NCI-H2171 (cell line): ENCODE data around the gene PKD1L1.

Experiments used
- DNase-seq: peaks from one replicate; lab custom pipeline; 2025; lab: John Stamatoyannopoulos, UW

PKD1L1 gene

DNA sequence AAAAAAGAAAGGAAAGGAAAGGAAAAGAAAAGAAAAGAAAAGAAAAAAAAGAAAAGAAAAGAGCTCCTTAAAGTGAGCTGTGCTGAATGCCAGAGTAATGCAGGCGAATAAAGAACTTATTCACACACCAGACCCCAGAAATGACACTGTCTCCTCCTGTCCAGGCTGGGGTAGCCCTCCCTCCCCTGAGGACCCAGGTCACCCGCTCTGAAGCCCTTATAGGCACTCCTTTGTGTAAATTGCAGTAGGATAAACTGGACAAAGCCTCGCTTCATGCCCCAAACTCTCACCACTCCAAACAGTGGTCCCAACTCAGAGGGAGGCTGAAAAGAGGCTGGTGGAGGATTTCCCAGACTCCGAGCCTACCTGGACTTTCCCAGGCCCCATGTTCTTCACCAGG is 46.3 kb downstream of the PKD1L1 start:
- DNase-seq, result no peak

DNA sequence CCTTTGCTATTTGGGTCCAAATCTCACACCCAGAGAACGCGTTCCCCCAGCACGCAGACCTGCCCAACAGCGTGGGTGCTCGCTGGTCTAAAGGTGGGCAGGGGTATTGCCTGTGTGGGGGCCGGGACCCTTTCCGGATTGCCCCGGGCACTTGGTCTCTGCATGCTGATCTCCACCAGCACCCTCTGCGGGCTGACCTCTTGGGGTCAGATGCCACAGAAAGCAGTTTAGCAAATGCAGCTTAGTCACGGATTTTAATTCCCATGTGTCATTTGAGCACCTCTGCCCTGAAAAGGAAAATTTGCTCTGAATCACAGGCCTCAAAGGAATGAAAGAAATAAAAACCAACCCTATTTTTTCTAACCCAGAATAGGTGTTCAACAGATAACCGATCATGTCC is 46.7 kb downstream of the PKD1L1 start:
- DNase-seq, result no peak

GRCh38 chr7:47897831-47898230 is 50.4 kb downstream of the PKD1L1 start:
- no peak for DNase-seq

GRCh38 chr7:47896809-47897423 is 51.4 kb downstream of the PKD1L1 start:
- DNase-seq, result no peak

GRCh38 chr7:47895026-47895425 is 53.2 kb downstream of the PKD1L1 start:
- DNase-seq, result no peak

DNA sequence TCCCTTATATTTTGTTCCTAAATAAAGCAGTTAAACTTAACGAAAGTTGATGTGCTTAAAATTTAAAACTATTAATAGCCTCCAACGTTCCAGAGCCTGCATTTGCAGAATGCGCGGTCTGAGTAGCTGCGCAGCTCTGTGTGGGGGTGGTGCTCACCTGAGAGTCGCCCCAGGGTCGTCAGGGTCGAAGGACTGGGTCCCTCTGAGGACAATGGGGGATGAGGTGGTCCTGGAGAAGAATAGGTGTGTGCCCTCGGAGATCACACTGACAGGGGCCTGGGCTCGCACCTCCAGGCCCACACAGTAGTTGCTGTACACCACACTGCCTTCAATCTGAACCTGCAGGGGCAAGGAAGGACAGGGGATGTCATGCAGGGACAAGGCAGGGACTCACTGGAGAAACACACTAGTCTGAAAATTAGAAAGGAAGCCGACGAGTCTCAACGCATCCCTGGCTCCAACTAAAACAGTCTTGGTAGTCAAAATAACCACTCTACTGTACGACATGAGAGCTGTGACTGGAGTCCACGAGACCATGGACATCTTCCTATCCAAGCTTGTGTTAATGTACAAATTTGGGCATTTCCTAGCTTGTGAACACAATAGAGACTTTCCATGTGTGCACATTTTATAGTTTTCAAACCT is 54.4 kb downstream of the PKD1L1 start:
- no peak for DNase-seq

- no peak for DNase-seq
Measured at GRCh38 chr7:47893238-47893637, 55.0 kb downstream of the PKD1L1 start.

- no peak for DNase-seq
Measured at GRCh38 chr7:47890606-47891005, 57.7 kb downstream of the PKD1L1 start.

- no peak for DNase-seq
Measured at GRCh38 chr7:47890125-47890524, 58.1 kb downstream of the PKD1L1 start.

- no peak for DNase-seq
Measured at GRCh38 chr7:47889723-47890122, 58.5 kb downstream of the PKD1L1 start.

GRCh38 chr7:47888371-47889265 is 59.6 kb downstream of the PKD1L1 start:
- no peak for DNase-seq

DNA sequence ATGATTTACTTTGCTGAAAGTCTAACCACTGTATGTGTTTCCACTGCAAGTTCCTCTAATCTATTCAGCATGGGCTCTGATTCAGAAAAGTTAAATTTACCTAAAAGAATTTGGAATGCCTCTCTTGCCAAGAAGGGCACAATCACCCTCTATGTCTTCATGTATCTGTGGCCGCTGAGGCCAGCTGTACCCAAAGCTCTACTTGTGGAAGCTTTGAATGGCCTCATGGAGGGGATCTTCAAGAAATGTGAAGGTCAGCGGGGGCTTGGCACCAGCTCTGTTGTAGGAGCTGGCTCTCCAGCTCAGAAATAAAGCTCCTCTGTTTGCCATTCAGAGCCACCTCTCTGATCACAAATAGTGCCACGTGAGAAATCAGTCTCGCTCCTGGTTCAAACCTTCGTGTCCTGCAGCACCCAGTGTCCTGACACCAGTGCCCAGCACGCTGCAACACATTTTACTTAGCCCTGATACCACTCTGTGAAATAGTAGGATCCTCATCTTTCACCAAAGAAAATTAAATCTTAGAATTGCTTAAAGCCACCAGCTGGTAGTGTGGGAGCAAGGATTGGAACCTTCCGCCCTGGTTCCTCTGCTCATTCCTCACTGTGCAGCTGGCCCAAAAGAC is 61.1 kb downstream of the PKD1L1 start:
- DNase-seq, result no peak

DNA sequence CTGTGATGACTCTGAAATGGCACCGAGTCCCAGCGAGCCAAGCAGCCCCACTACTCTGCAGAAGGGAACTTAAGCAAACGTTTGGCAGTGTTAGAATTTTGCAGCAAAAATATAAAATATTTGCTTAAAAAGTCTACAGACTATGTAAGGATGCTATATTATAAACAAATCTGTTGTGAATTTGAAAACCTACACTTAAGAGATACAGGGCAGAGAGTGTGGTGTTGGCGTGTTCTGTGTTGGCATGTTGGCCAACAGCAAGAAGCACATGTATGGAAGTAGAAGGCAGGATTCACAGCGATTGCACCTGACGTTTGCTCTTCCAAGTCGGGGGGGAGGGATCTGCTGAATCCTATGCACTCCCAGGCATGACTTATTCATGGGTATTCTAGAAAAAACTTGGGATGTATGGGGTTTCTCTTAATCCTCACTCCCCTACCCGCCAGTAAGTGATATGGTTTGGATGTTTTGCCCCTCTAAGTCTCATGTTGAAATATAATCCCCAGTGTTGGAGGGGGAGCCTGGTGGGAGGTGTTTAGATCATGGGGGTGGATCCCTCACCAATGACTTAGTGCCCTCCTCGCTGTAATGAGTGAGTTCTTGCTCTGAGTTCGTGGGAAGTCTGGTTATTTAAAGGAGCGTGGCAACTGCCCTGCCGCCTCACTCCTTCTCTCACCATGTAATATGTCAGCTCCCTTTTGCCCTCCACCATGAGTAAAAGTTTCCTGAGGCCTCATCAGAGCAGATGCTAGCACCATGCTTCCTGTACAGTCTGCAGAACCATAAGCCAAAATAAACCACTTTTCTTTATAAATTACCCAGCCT is 62.1 kb downstream of the PKD1L1 start:
- DNase-seq, result no peak

GRCh38 chr7:47885309-47885986 is 62.8 kb downstream of the PKD1L1 start:
- no peak for DNase-seq

GRCh38 chr7:47884675-47885074 is 63.6 kb downstream of the PKD1L1 start:
- DNase-seq, result peak; percentile 18

DNA sequence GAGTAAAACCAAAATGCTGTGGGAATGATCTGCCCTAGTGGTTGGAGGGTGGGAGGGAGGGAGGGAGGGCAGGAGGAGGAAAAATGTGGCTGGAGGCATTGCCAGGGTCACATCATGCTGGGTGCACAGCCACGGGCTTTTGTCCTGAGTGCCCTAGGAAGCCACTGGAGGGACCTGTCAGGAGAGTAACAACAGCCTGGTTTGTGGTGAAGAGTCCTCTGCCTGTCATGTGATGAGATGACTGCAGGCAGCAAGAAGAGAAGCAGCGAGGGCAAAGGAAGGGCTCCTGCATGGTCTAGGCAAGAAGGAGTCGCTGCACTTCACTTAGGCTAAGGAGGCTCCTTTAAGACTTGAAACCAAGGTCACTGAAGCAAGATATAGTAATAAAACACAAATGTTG is 65.6 kb downstream of the PKD1L1 start:
- DNase-seq, result no peak

DNA sequence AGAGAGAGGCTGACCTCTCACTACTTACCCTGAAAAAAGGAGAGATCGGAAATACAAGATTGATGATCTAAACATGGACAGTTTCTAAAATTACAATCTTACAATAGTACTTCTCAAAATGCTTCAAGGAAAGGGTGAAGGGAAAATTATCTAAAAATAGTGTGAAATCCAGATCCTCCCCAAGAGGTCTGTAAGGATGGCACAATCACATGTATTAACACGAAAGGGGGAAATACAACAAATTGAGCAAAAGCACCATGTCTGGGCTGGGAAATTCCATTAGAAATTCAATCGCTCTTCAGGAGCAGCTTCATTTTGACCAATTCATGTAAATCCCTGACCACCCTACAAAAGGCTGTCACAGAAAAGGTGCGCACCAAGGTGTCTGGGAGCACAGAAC is 67.0 kb downstream of the PKD1L1 start:
- DNase-seq, result no peak

- no peak for DNase-seq
Measured at GRCh38 chr7:47878662-47879061, 69.6 kb downstream of the PKD1L1 start.

DNA sequence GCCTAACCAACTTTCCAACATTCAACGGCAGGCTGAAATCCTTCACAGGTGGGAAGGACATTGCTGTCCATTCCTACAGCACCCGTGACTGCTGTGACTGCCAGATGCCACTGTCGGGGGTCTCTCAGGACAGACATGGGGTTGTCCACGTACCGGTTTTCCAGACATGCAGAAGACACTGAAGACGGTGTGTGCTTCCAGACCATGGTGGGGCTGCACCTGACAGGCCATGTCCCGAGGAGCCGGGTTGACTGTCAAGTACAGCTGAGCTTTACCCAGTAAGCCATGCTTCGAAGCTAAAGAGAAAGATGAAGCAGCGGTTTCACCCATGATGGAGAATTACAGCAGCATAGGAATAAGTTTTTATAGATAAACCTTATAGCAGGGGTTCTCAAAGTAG is 70.9 kb downstream of the PKD1L1 start:
- DNase-seq, result no peak

DNA sequence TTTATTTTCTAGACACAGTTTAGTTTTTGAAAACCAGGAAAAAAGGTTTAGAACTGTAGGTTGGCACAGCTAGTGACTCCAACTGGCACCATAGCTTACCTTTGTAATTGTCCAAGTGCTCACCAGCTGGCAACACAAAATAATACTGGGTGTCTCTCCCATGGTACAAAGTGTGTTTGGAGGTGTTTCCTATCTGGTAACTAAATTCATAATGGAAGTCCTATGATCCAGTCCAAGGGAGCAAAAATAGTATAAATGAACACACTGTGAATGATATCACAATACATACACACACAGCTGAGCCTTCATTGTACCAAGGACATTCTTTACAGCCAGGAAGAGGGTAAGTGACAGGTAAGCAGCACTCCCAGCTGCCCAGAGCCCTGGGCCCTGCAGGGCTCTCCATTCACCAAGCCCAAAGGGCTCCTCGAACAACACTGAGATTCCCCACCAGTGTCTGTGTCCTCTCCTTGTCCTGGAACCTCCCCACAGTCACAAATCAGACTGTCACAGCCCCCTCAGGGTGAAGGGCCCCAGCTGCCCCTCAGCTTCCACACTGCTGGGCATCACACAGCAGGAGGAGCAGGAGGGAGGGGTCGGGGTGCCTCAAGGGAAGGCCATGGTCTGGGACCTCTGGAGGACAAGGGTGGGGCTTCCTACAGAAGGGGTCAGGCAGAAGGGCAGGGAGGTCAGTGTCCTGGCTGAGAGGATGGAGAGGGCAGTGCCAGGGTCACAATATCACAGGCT is 72.1 kb downstream of the PKD1L1 start:
- no peak for DNase-seq
